HPDE6-E6E7 (cell line): Measurements from ENCODE around the gene TLR7.

ENCODE experiments used
- DNase-seq: peaks from one replicate; pipeline ENCODE4 v3.0.0; 2011; ENCODE audit warnings: missing footprints; ENCODE audit errors: extremely low spot score

TLR7 gene

GRCh38 chrX:12891171-12891570 is 24.3 kb downstream of the TLR7 start:
- no peak for DNase-seq

GRCh38 chrX:12891915-12892506 is 25.1 kb downstream of the TLR7 start:
- no peak for DNase-seq

GRCh38 chrX:12892716-12893115 is 25.8 kb downstream of the TLR7 start:
- DNase-seq, result no peak

GRCh38 chrX:12894074-12895030 is 27.5 kb downstream of the TLR7 start:
- DNase-seq, result peak; percentile 20

GRCh38 chrX:12895866-12896265 is 29.0 kb downstream of the TLR7 start:
- DNase-seq, result no peak

- DNase-seq, result no peak
Measured at GRCh38 chrX:12896935-12897334, 30.1 kb downstream of the TLR7 start.

GRCh38 chrX:12898073-12898472 is 31.2 kb downstream of the TLR7 start:
- no peak for DNase-seq

- DNase-seq, result no peak
Measured at GRCh38 chrX:12899506-12899905, 32.6 kb downstream of the TLR7 start.

- DNase-seq, result peak; percentile 54
Measured at GRCh38 chrX:12901486-12901885, 34.6 kb downstream of the TLR7 start.

GRCh38 chrX:12903646-12904045 is 36.8 kb downstream of the TLR7 start:
- no peak for DNase-seq

- DNase-seq, result no peak
Measured at GRCh38 chrX:12906046-12906761, 39.3 kb downstream of the TLR7 start, which contains the start of gene TLR8. TLR8 (plus strand) TSS chrX:12906620; CDS start chrX:12906707, 87 bp downstream.

- no peak for DNase-seq
Measured at GRCh38 chrX:12910423-12911121, 43.7 kb downstream of the TLR7 start.

GRCh38 chrX:12911122-12911470 is 44.2 kb downstream of the TLR7 start:
- no peak for DNase-seq

- DNase-seq, result no peak
Measured at GRCh38 chrX:12912791-12913482, 46.1 kb downstream of the TLR7 start.

GRCh38 chrX:12917753-12918152 is 50.9 kb downstream of the TLR7 start:
- no peak for DNase-seq

- DNase-seq, result peak; percentile 13
Measured at GRCh38 chrX:12919051-12919450, 52.2 kb downstream of the TLR7 start.

GRCh38 chrX:12919620-12920019 is 52.7 kb downstream of the TLR7 start:
- no peak for DNase-seq

- DNase-seq, result no peak
Measured at GRCh38 chrX:12920990-12921389, 54.1 kb downstream of the TLR7 start.

GRCh38 chrX:12921886-12922598 is 55.2 kb downstream of the TLR7 start:
- DNase-seq, result no peak

GRCh38 chrX:12922599-12922919 is 55.7 kb downstream of the TLR7 start:
- DNase-seq, result no peak

- no peak for DNase-seq
Measured at GRCh38 chrX:12929701-12930100, 62.8 kb downstream of the TLR7 start.
